GM21367 (cell line): ENCODE data around the gene RBM43.
"Not testable (repeated sequence)": the region's sequence is repeated elsewhere in the genome, so short reads cannot be mapped to it uniquely, and the experiment has no call there.

Experiments used
- ATAC-seq: cut with Tn5 transposase; IDR thresholded peaks from one replicate; pipeline ENCODE4 v1.9.1; 2021; ENCODE audit not compliant: unreplicated experiment

Gene RBM43

GRCh38 chr2:151269798-151270568 lies 8.3 kb upstream of the RBM43 start:
- ATAC-seq, result no peak

GRCh38 chr2:151268085-151268484 lies 6.4 kb upstream of the RBM43 start:
- ATAC-seq, result no peak

GRCh38 chr2:151267537-151267936 lies 5.9 kb upstream of the RBM43 start:
- no peak for ATAC-seq

- no peak for ATAC-seq
Measured at GRCh38 chr2:151265991-151266390, 4.3 kb upstream of the RBM43 start.

- no peak for ATAC-seq
Measured at GRCh38 chr2:151264157-151264825, 2.6 kb upstream of the RBM43 start.

GRCh38 chr2:151262629-151263028 lies 966 bp upstream of the RBM43 start:
- no peak for ATAC-seq

GRCh38 chr2:151261977-151262291 lies 271 bp upstream of the RBM43 start:
- no peak for ATAC-seq

- peak; percentile 19 for ATAC-seq
Measured at GRCh38 chr2:151260573-151261230, 961 bp downstream of the RBM43 start.

- ATAC-seq, result no peak
Measured at GRCh38 chr2:151258121-151258520, 3.5 kb downstream of the RBM43 start.

GRCh38 chr2:151252646-151253045 lies 9.0 kb downstream of the RBM43 start:
- ATAC-seq, result no peak

GRCh38 chr2:151251012-151251411 lies 10.7 kb downstream of the RBM43 start:
- ATAC-seq, result no peak

GRCh38 chr2:151247432-151247831 lies 14.2 kb downstream of the RBM43 start:
- ATAC-seq, result no peak

GRCh38 chr2:151246152-151246551 lies 15.5 kb downstream of the RBM43 start:
- ATAC-seq, result no peak

GRCh38 chr2:151243468-151243867 lies 18.2 kb downstream of the RBM43 start:
- no peak for ATAC-seq

- ATAC-seq, result no peak
Measured at GRCh38 chr2:151241224-151241623, 20.4 kb downstream of the RBM43 start.

- ATAC-seq, result no peak
Measured at GRCh38 chr2:151240433-151240832, 21.2 kb downstream of the RBM43 start.

GRCh38 chr2:151239624-151240023 lies 22.0 kb downstream of the RBM43 start:
- no peak for ATAC-seq

- peak; percentile 79 for ATAC-seq
Measured at GRCh38 chr2:151238527-151239487, 22.9 kb downstream of the RBM43 start.

GRCh38 chr2:151237422-151238025 lies 24.1 kb downstream of the RBM43 start:
- no peak for ATAC-seq

- ATAC-seq, result not testable (repeated sequence)
Measured at GRCh38 chr2:151233760-151234159, 27.9 kb downstream of the RBM43 start.

GRCh38 chr2:151233288-151233687 lies 28.4 kb downstream of the RBM43 start:
- not testable (repeated sequence) for ATAC-seq
